Activated naive CD4-positive, alpha-beta T cell treated with anti-CD3 and anti-CD28 coated beads, Interleukin-2, amount 50 U/mL, for 72 hours (primary cell): ENCODE data around the gene SPDYE3. TPM values are rescaled to one million over a fixed set of nuclear protein-coding genes. Genes with fewer than 3 reads are reported as not detected.

Source experiments
- total RNA-seq, 2 donors: library from RNA; stranded (reverse); gene quantifications; one replicate each; pipeline ENCODE4 v1.2.3, GENCODE V29; 2022

The SPDYE3 gene
- total RNA-seq, 2 donors from 2014 or later, result not detected

Other genes with a start within 250 kb of the SPDYE3 start
- 10 to 100 TPM; 13.8 to 16.2 TPM for gene ZNF3, start 226.0 kb upstream of the SPDYE3 start, total RNA-seq
- gene COPS6, start 218.7 kb upstream of the SPDYE3 start, total RNA-seq, result 100 to 1,000 TPM in 1 of 2 donors, 10 to 100 TPM in 1; 84.6 to 107 TPM
- gene MCM7, start 206.3 kb upstream of the SPDYE3 start, total RNA-seq, result 100 to 1,000 TPM; 291 to 375 TPM
- gene AP4M1, start 206.1 kb upstream of the SPDYE3 start, total RNA-seq, result 10 to 100 TPM in 1 of 2 donors, 1 to 10 TPM in 1; 8.4 to 13.6 TPM
- gene TAF6, start 188.3 kb upstream of the SPDYE3 start, total RNA-seq, result 10 to 100 TPM; 52.7 to 57.6 TPM
- gene CNPY4, start 188.1 kb upstream of the SPDYE3 start, total RNA-seq, result 10 to 100 TPM; 16.4 to 20.9 TPM
- 1 to 10 TPM; 2.6 to 5.6 TPM for gene MBLAC1, start 180.7 kb upstream of the SPDYE3 start, total RNA-seq
- gene LAMTOR4, start 158.8 kb upstream of the SPDYE3 start, total RNA-seq, result 100 to 1,000 TPM; 147 to 153 TPM
- gene TRAPPC14, start 149.0 kb upstream of the SPDYE3 start, total RNA-seq, result 10 to 100 TPM; 17.1 to 32.8 TPM
- gene GAL3ST4, start 139.1 kb upstream of the SPDYE3 start, total RNA-seq, result 10 to 100 TPM in 1 of 2 donors, 1 to 10 TPM in 1; 7.7 to 12.5 TPM
- gene GPC2, start 130.3 kb upstream of the SPDYE3 start, total RNA-seq, result 10 to 100 TPM in 1 of 2 donors, 1 to 10 TPM in 1; 7.0 to 18.9 TPM
- 10 to 100 TPM; 33.3 to 54.2 TPM for gene STAG3, start 129.8 kb upstream of the SPDYE3 start, total RNA-seq
- 10 to 100 TPM; 20.8 to 30.6 TPM for gene PVRIG, start 87.8 kb upstream of the SPDYE3 start, total RNA-seq
- 100 to 1,000 TPM in 1 of 2 donors, 10 to 100 TPM in 1; 41.0 to 103 TPM for gene PILRB, start 50.4 kb downstream of the SPDYE3 start, total RNA-seq
- gene PILRA, start 65.8 kb downstream of the SPDYE3 start, total RNA-seq, result 10 to 100 TPM in 1 of 2 donors, under 1 TPM in 1; 0.84 to 11.5 TPM
- 1 to 10 TPM; 3.4 to 5.6 TPM for gene ZCWPW1, start 121.0 kb downstream of the SPDYE3 start, total RNA-seq
- gene MEPCE, start 122.1 kb downstream of the SPDYE3 start, total RNA-seq, result 10 to 100 TPM; 53.0 to 83.5 TPM
- 10 to 100 TPM; 38.7 to 52.5 TPM for gene PPP1R35, start 128.8 kb downstream of the SPDYE3 start, total RNA-seq
- gene SPACDR, start 156.6 kb downstream of the SPDYE3 start, total RNA-seq, result 1 to 10 TPM; 7.7 to 9.9 TPM
- gene TSC22D4, start 171.5 kb downstream of the SPDYE3 start, total RNA-seq, result 10 to 100 TPM; 96.2 to 99.9 TPM
- 1 to 10 TPM in 1 of 2 donors, under 1 TPM in 1; 0.89 to 1.0 TPM for gene NYAP1, start 176.2 kb downstream of the SPDYE3 start, total RNA-seq
- 10 to 100 TPM; 47.3 to 59.9 TPM for gene AGFG2, start 231.5 kb downstream of the SPDYE3 start, total RNA-seq